ENCODE measurements around the gene LYRM2.

The LYRM2 gene

GRCh38 chr6:89562093-89562973 lies 76.2 kb downstream of the LYRM2 start:
- FAIRE-seq, result no peak

GRCh38 chr6:89559487-89559886 lies 79.1 kb downstream of the LYRM2 start:
- DNase-seq (ENCODE audit: low spot score) (no peak), FAIRE-seq (no peak)

More at GRCh38 chr6:89562093-89562973, 76.2 kb downstream of the LYRM2 start:
- no peak for DNase-seq (ENCODE audit: low spot score)

- DNase-seq (ENCODE audit: low spot score), result no peak
- no peak for FAIRE-seq
Observed at GRCh38 chr6:89555806-89556205, 82.7 kb downstream of the LYRM2 start.

GRCh38 chr6:89555031-89555430 lies 83.5 kb downstream of the LYRM2 start:
- no peak for FAIRE-seq
- DNase-seq (ENCODE audit: low spot score), result no peak

- no peak for DNase-seq (ENCODE audit: low spot score)
- FAIRE-seq, result no peak
Observed at GRCh38 chr6:89554106-89554505, 84.4 kb downstream of the LYRM2 start.

GRCh38 chr6:89553431-89553830 lies 85.1 kb downstream of the LYRM2 start:
- DNase-seq (ENCODE audit: low spot score) (no peak), FAIRE-seq (no peak)

GRCh38 chr6:89547281-89547680 lies 91.3 kb downstream of the LYRM2 start:
- DNase-seq (ENCODE audit: low spot score) (no peak), FAIRE-seq (no peak)

- DNase-seq (ENCODE audit: low spot score) (no peak), FAIRE-seq (no peak)
Observed at GRCh38 chr6:89542866-89543265, 95.7 kb downstream of the LYRM2 start.

- FAIRE-seq, result no peak
- DNase-seq (ENCODE audit: low spot score), result no peak
Observed at GRCh38 chr6:89542081-89542857, 96.3 kb downstream of the LYRM2 start.

- DNase-seq (ENCODE audit: low spot score) (no peak), FAIRE-seq (no peak)
Observed at GRCh38 chr6:89539779-89540178, 98.8 kb downstream of the LYRM2 start.

GRCh38 chr6:89536231-89536630 lies 102.3 kb downstream of the LYRM2 start:
- FAIRE-seq, result no peak
- DNase-seq (ENCODE audit: low spot score), result no peak

GRCh38 chr6:89530982-89531381 lies 107.6 kb downstream of the LYRM2 start:
- FAIRE-seq (no peak), DNase-seq (ENCODE audit: low spot score) (no peak)

- DNase-seq (ENCODE audit: low spot score) (no peak), FAIRE-seq (no peak)
Observed at GRCh38 chr6:89528866-89529265, 109.7 kb downstream of the LYRM2 start.

- no peak for DNase-seq (ENCODE audit: low spot score)
- no peak for FAIRE-seq
Observed at GRCh38 chr6:89527634-89528033, 110.9 kb downstream of the LYRM2 start.

- no peak for DNase-seq (ENCODE audit: low spot score)
- FAIRE-seq, result no peak
Observed at GRCh38 chr6:89526563-89526869, 112.0 kb downstream of the LYRM2 start.

GRCh38 chr6:89525786-89526562 lies 112.6 kb downstream of the LYRM2 start:
- FAIRE-seq, result no peak
- DNase-seq (ENCODE audit: low spot score), result no peak

- FAIRE-seq, result no peak
- DNase-seq (ENCODE audit: low spot score), result no peak
Observed at GRCh38 chr6:89522778-89523177, 115.8 kb downstream of the LYRM2 start.

GRCh38 chr6:89520736-89521135 lies 117.8 kb downstream of the LYRM2 start:
- FAIRE-seq (no peak), DNase-seq (ENCODE audit: low spot score) (no peak)

GRCh38 chr6:89518352-89519055 lies 120.0 kb downstream of the LYRM2 start:
- DNase-seq (ENCODE audit: low spot score) (no peak), FAIRE-seq (no peak)

Data from urothelium cell line (cell line).